HepG2 (cell line): ENCODE measurements around the gene CCDC201. TPM values are rescaled to one million over a fixed set of nuclear protein-coding genes. Genes with fewer than 3 reads are reported as not detected.

Experiments used
- BCL6 ChIP-seq: IDR thresholded peaks from 2 replicates; pipeline ENCODE4 v1.6.1; 2016; ENCODE audit warnings: missing genetic modification reagents, missing compliant biosample characterization
- BORCS8-MEF2B ChIP-seq: sonication (generic); formaldehyde crosslinking; IDR thresholded peaks from 2 replicates; pipeline ENCODE4 v1.8.0; 2022; ENCODE audit warnings: mild to moderate bottlenecking, missing genetic modification reagents
- CBX5 ChIP-seq: sonication (generic); formaldehyde crosslinking; IDR thresholded peaks from 2 replicates; pipeline ENCODE4 v1.4.0; 2020; ENCODE audit warnings: missing genetic modification reagents, borderline replicate concordance
- FOXM1 ChIP-seq: sonication (generic); formaldehyde crosslinking; IDR thresholded peaks from 2 replicates; pipeline ENCODE4 v1.5.0; 2020; ENCODE audit warnings: missing genetic modification reagents
- HES4 ChIP-seq: sonication (generic); formaldehyde crosslinking; IDR thresholded peaks from 2 replicates; pipeline ENCODE4 v1.9.0; 2021; ENCODE audit warnings: mild to moderate bottlenecking, missing genetic modification reagents, borderline replicate concordance
- IRF1 ChIP-seq: sonication (generic); formaldehyde crosslinking; IDR thresholded peaks from 2 replicates; pipeline ENCODE4 v1.4.0; 2020; ENCODE audit warnings: low read depth, mild to moderate bottlenecking, missing genetic modification reagents
- ISL2 ChIP-seq: sonication (generic); formaldehyde crosslinking; IDR thresholded peaks from 2 replicates; pipeline ENCODE4 v1.5.0; 2020; ENCODE audit warnings: missing genetic modification reagents
- MAFF ChIP-seq: IDR thresholded peaks from 2 replicates; pipeline ENCODE4 v1.6.1; 2011; ENCODE audit warnings: low read depth, low read length, improper control_type of control experiment
- MAZ ChIP-seq, 2 experiments: sonication (generic) in 1 of 2; formaldehyde crosslinking in 1 of 2; IDR thresholded peaks; 2 replicates each; pipeline versions ENCODE4 v1.5.0 to v1.6.1; 2012 to 2020; ENCODE audit warnings: low read depth in 2 of 2, mild to moderate bottlenecking in 2 of 2, borderline replicate concordance in 1 of 2, improper control_type of control experiment in 1 of 2, low read length in 1 of 2, missing genetic modification reagents in 1 of 2, moderate library complexity in 1 of 2
- MTA3 ChIP-seq: sonication (generic); formaldehyde crosslinking; IDR thresholded peaks from 2 replicates; pipeline ENCODE4 v1.4.0; 2020; ENCODE audit warnings: missing genetic modification reagents
- MXD4 ChIP-seq: IDR thresholded peaks from 2 replicates; pipeline ENCODE4 v1.6.1; 2016; ENCODE audit warnings: mild to moderate bottlenecking, missing biosample characterization, missing genetic modification reagents
- NFIC ChIP-seq: IDR thresholded peaks from 2 replicates; pipeline ENCODE4 v1.6.1; 2012; ENCODE audit warnings: mild to moderate bottlenecking, low read length, inconsistent platforms
- NR3C1 ChIP-seq: sonication (generic); formaldehyde crosslinking; IDR thresholded peaks from 2 replicates; pipeline ENCODE4 v1.4.0; 2020; ENCODE audit warnings: missing genetic modification reagents
- POLR2A ChIP-seq, 2 experiments: IDR thresholded peaks; 2 replicates each; pipeline ENCODE4 v1.6.1; 2011; ENCODE audit warnings: low read depth in 2 of 2, low read length in 2 of 2, mild to moderate bottlenecking in 1 of 2, moderate library complexity in 1 of 2; ENCODE audit not compliant: insufficient read depth in 1 of 2
- REL ChIP-seq: sonication (generic); formaldehyde crosslinking; conservative IDR thresholded peaks from 2 replicates; pipeline ENCODE4 v1.8.0; 2022; ENCODE audit warnings: mild to moderate bottlenecking, missing genetic modification reagents, moderate library complexity
- SNAPC2 ChIP-seq: sonication (generic); formaldehyde crosslinking; IDR thresholded peaks from 2 replicates; pipeline ENCODE4 v1.8.1; 2022; ENCODE audit warnings: mild to moderate bottlenecking, missing genetic modification reagents
- TRIM24 ChIP-seq: sonication (generic); formaldehyde crosslinking; IDR thresholded peaks from 2 replicates; pipeline ENCODE4 v1.8.0; 2022; ENCODE audit warnings: mild to moderate bottlenecking, missing genetic modification reagents
- ZFYVE20 ChIP-seq: sonication (generic); formaldehyde crosslinking; IDR thresholded peaks from 2 replicates; pipeline ENCODE4 v1.8.0; 2023; ENCODE audit warnings: low read depth, mild to moderate bottlenecking, moderate library complexity, missing genetic modification reagents, borderline replicate concordance
- ZHX1 ChIP-seq: sonication (generic); formaldehyde crosslinking; IDR thresholded peaks from 2 replicates; pipeline ENCODE4 v1.8.1; 2022; ENCODE audit warnings: low read depth, mild to moderate bottlenecking, missing genetic modification reagents
- ZNF121 ChIP-seq: sonication (generic); formaldehyde crosslinking; IDR thresholded peaks from 2 replicates; pipeline ENCODE4 v1.5.0; 2020; ENCODE audit warnings: mild to moderate bottlenecking, missing genetic modification reagents
- ZNF441 ChIP-seq: sonication (generic); formaldehyde crosslinking; IDR thresholded peaks from 2 replicates; pipeline ENCODE4 v1.7.0; 2021; ENCODE audit warnings: missing genetic modification reagents, borderline replicate concordance
- ZNF549 ChIP-seq: sonication (generic); formaldehyde crosslinking; IDR thresholded peaks from 2 replicates; pipeline ENCODE4 v1.5.0; 2020; ENCODE audit warnings: missing genetic modification reagents
- ZNF660 ChIP-seq: sonication (generic); formaldehyde crosslinking; IDR thresholded peaks from 2 replicates; pipeline ENCODE4 v1.5.1; 2020; ENCODE audit warnings: mild to moderate bottlenecking, low read depth, missing genetic modification reagents, borderline replicate concordance
- ZNF672 ChIP-seq: sonication (generic); formaldehyde crosslinking; IDR thresholded peaks from 2 replicates; pipeline ENCODE4 v1.8.1; 2022; ENCODE audit warnings: missing genetic modification reagents
- ZZZ3 ChIP-seq: sonication (generic); formaldehyde crosslinking; IDR thresholded peaks from 2 replicates; pipeline ENCODE4 v1.4.0; 2020; ENCODE audit warnings: missing genetic modification reagents, mild to moderate bottlenecking, borderline replicate concordance
- polyA plus RNA-seq, 8 experiments: library from polyadenylated mRNA; depleted of rRNA in 3 of 8; stranded (reverse) in 7 of 8; unstranded in 1 of 8; fragments of >200 nt; fragmentation: Illumina TruSeq in 4 of 8; extraction: Trizol in 4 of 8; gene quantifications; 2 replicates each; pipeline versions ENCODE4 v1.2.1 to v1.2.3, GENCODE V29; 2011 to 2016; ENCODE audit warnings: low read depth in 4 of 8, missing spikeins in 1 of 8, mixed read lengths in 1 of 8; ENCODE audit not compliant: insufficient read depth in 1 of 8
- total RNA-seq, 5 experiments: library from RNA; depleted of rRNA; stranded (reverse); fragments of >200 nt; fragmentation: Illumina TruSeq; extraction: Trizol; gene quantifications; 2 replicates each; pipeline ENCODE4 v1.2.3, GENCODE V29; 2016; ENCODE audit warnings: low read depth in 1 of 5
- TF ChIP-seq, protein P1 (sequence below): sonication (generic); formaldehyde crosslinking; IDR thresholded peaks from 2 replicates; pipeline ENCODE4 v1.4.0; 2020; ENCODE audit warnings: mild to moderate bottlenecking, missing genetic modification reagents

Gene CCDC201
- total and polyA plus RNA-seq, 2 of the 13 experiments (the other 11 are each of a cell fraction or from before 2014, with no cell fraction given), result 0.92 TPM; not detected in 1

DNA sequence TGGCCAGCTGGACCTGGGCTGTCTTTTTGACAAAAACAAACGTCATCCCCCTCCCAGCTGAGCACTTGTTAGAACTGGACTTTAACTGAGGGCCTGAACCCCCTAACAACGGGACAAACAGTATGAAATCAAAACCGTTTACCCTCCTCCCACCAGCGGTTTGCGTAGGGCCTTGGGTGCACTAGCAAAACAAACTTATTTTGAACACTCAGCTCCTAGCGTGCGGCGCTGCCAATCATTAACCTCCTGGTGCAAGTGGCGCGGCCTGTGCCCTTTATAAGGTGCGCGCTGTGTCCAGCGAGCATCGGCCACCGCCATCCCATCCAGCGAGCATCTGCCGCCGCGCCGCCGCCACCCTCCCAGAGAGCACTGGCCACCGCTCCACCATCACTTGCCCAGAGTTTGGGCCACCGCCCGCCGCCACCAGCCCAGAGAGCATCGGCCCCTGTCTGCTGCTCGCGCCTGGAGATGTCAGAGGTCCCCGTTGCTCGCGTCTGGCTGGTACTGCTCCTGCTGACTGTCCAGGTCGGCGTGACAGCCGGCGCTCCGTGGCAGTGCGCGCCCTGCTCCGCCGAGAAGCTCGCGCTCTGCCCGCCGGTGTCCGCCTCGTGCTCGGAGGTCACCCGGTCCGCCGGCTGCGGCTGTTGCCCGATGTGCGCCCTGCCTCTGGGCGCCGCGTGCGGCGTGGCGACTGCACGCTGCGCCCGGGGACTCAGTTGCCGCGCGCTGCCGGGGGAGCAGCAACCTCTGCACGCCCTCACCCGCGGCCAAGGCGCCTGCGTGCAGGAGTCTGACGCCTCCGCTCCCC lies 15.5 kb upstream of the CCDC201 start, which contains the start of gene IGFBP1 (continued):
- peak; percentile 71; the same call in 1 of the 2 replicates for TF ChIP-seq ZHX1 (CRISPR knock-in tag)
- TF ChIP-seq, protein P1, sequence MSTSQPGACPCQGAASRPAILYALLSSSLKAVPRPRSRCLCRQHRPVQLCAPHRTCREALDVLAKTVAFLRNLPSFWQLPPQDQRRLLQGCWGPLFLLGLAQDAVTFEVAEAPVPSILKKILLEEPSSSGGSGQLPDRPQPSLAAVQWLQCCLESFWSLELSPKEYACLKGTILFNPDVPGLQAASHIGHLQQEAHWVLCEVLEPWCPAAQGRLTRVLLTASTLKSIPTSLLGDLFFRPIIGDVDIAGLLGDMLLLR, result peak; percentile 23; the same call in 1 of the 2 replicates
- peak; percentile 72 for TF ChIP-seq IRF1 (CRISPR knock-in tag)
- no peak for TF ChIP-seq ZNF549 (CRISPR knock-in tag)
- no peak for TF ChIP-seq NR3C1 (CRISPR knock-in tag)
- TF ChIP-seq ZNF441 (CRISPR knock-in tag), result peak; percentile 86
- peak; percentile 93; the same call in 1 of the 2 replicates for TF ChIP-seq REL (CRISPR knock-in tag)
- TF ChIP-seq BORCS8-MEF2B (CRISPR knock-in tag), result peak; percentile 72; the same call in 1 of the 2 replicates
- TF ChIP-seq TRIM24 (CRISPR knock-in tag), result 0 out of 2 replicates have a peak, but pooled peaks have one; percentile 34
- TF ChIP-seq ISL2 (CRISPR knock-in tag), result peak; percentile 86
- no peak for TF ChIP-seq MTA3 (CRISPR knock-in tag)
- TF ChIP-seq ZNF672 (CRISPR knock-in tag), result no peak; the same call in 1 of the 2 replicates
- TF ChIP-seq MXD4 (CRISPR knock-in tag), result peak; percentile 43; the same call in 1 of the 2 replicates
- TF ChIP-seq ZFYVE20 (CRISPR knock-in tag), result 0 out of 2 replicates have a peak, but pooled peaks have one; percentile 51
- 0 out of 2 replicates have a peak, but pooled peaks have one; percentile 27 for TF ChIP-seq MAZ (IDR thresholded peaks at IDR 0.05; ENCODE audit: borderline replicate concordance, low read depth, low read length)
- TF ChIP-seq MAZ (CRISPR knock-in tag; IDR thresholded peaks at IDR 0.05; ENCODE audit: low read depth), result peak; percentile 94
- peak; percentile 88 for TF ChIP-seq CBX5
- peak; percentile 100 for TF ChIP-seq HES4 (CRISPR knock-in tag)
- 0 out of 2 replicates have a peak, but pooled peaks have one; percentile 18 for TF ChIP-seq FOXM1
- 0 out of 2 replicates have a peak, but pooled peaks have one; percentile 88 for TF ChIP-seq ZNF660 (CRISPR knock-in tag)
- peak; percentile 34; the same call in 1 of the 2 replicates for TF ChIP-seq MAFF
- TF ChIP-seq BCL6 (CRISPR knock-in tag), result peak; percentile 66
- no peak for TF ChIP-seq NFIC
- TF ChIP-seq ZNF121, result peak; percentile 68; the same call in 1 of the 2 replicates
- peak in 1 of 2 experiments; percentile 94; a peak in 2 of 4 replicates for TF ChIP-seq POLR2A (IDR thresholded peaks at IDR 0.05; ENCODE audit: insufficient read depth in 1 of 2, low read depth in 2 of 2, low read length in 2 of 2)
- TF ChIP-seq SNAPC2, result peak; percentile 80
- TF ChIP-seq ZZZ3 (CRISPR knock-in tag), result peak; percentile 72; the same call in 1 of the 2 replicates
